Gastrocnemius medialis (tissue), 4 donors: ENCODE data around the gene KMT5B. TPM values are rescaled to one million over a fixed set of nuclear protein-coding genes. Genes with fewer than 3 reads are reported as not detected.

ENCODE experiments used
- ATAC-seq, 2 donors: fragments of 150-250 bp; one replicate each; pipeline ENCODE4 v1.9.1; 2016
- DNase-seq, 2 donors: peaks; one replicate each; pipeline ENCODE4 v3.0.0-alpha.2; 2019
- H3K27ac ChIP-seq, 4 donors: fragments of 200-600 bp; sonication (generic); 1 replicate in 1 of 4; 2 replicates in 3 of 4; pipeline ENCODE4 v1.5.1; 2016 to 2018; ENCODE audit warnings: mild to moderate bottlenecking in 2 of 4, moderate library complexity in 1 of 4
- H3K27me3 ChIP-seq, 3 donors: fragments of 200-600 bp; sonication (generic) in 2 of 3; 1 replicate in 1 of 3; 2 replicates in 2 of 3; pipeline versions ENCODE4 v1.5.1 to v1.6.0; 2016 to 2019; ENCODE audit warnings: mild to moderate bottlenecking in 1 of 3, moderate library complexity in 1 of 3
- H3K36me3 ChIP-seq, 2 donors: fragments of 200-600 bp; sonication (generic) in 1 of 2; one replicate each; pipeline ENCODE4 v1.5.1; 2017 to 2018
- H3K4me1 ChIP-seq, 2 donors: fragments of 200-600 bp; sonication (generic) in 1 of 2; one replicate each; pipeline ENCODE4 v1.5.1; 2016 to 2017; ENCODE audit warnings: mild to moderate bottlenecking in 2 of 2
- H3K4me3 ChIP-seq, 4 donors: fragments of 200-600 bp; sonication (generic) in 3 of 4; 1 replicate in 1 of 4; 2 replicates in 3 of 4; pipeline ENCODE4 v1.5.1; 2016 to 2019; ENCODE audit warnings: mild to moderate bottlenecking in 2 of 4
- H3K9me3 ChIP-seq, 3 donors: fragments of 200-600 bp; sonication (generic) in 2 of 3; 1 replicate in 1 of 3; 2 replicates in 2 of 3; pipeline ENCODE4 v1.5.1; 2016 to 2019
- POLR2A ChIP-seq, 2 donors: fragments of 450-650 bp; IDR thresholded peaks; one replicate each; pipeline ENCODE4 v1.6.1; 2017; ENCODE audit warnings: antibody characterized with exemption in 2 of 2, mild to moderate bottlenecking in 2 of 2, moderate library complexity in 2 of 2
- in situ Hi-C, 4 donors: fragments of 200-750 bp; cut with MboI; loops; one replicate each; pipeline versions ENCODE4 v1.15.0 to v1.8.0; 2017; ENCODE audit warnings: low sequenced_read_pairs in 4 of 4
- intact Hi-C: fragments of 100-400 bp; cut with DNase I; formaldehyde crosslinking; loops from one replicate; pipeline ENCODE4 v1.15.1; 2023; ENCODE audit warnings: low total_unique reads
- total RNA-seq, 4 donors: library from RNA; depleted of rRNA; stranded (reverse); fragments of >200 nt; gene quantifications; one replicate each; pipeline versions ENCODE4 v1.1.0 to v1.2.3, GENCODE V29; 2016
- TF ChIP-seq, protein P1 (sequence below), 5 experiments: fragments of 450-650 bp in 3 of 5; fragments of 200-600 bp in 2 of 5; sonication (generic) in 2 of 5; IDR thresholded peaks in 4 of 5; conservative IDR thresholded peaks in 1 of 5; 1 replicate in 4 of 5; 2 replicates in 1 of 5; pipeline ENCODE4 v1.5.1; 2016 to 2019; ENCODE audit warnings: antibody characterized with exemption in 5 of 5, mild to moderate bottlenecking in 3 of 5, moderate library complexity in 3 of 5

The KMT5B gene
- total RNA-seq, 4 donors from 2014 or later: 17.3 to 21.0 (median 19.2) TPM

- in situ Hi-C loops: no loop called here
- intact Hi-C loops: loop anchor here (10.0 kb wide), 1 partner anchor 706 kb away; no protein-coding TSS in a partner anchor
- ATAC-seq (peak; percentile 40 to 57), DNase-seq (peak in 1 of 2 donors; percentile 36)
- no peak for TF ChIP-seq POLR2A (IDR thresholded peaks at IDR 0.05)
- TF ChIP-seq, protein P1, sequence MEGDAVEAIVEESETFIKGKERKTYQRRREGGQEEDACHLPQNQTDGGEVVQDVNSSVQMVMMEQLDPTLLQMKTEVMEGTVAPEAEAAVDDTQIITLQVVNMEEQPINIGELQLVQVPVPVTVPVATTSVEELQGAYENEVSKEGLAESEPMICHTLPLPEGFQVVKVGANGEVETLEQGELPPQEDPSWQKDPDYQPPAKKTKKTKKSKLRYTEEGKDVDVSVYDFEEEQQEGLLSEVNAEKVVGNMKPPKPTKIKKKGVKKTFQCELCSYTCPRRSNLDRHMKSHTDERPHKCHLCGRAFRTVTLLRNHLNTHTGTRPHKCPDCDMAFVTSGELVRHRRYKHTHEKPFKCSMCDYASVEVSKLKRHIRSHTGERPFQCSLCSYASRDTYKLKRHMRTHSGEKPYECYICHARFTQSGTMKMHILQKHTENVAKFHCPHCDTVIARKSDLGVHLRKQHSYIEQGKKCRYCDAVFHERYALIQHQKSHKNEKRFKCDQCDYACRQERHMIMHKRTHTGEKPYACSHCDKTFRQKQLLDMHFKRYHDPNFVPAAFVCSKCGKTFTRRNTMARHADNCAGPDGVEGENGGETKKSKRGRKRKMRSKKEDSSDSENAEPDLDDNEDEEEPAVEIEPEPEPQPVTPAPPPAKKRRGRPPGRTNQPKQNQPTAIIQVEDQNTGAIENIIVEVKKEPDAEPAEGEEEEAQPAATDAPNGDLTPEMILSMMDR (IDR thresholded peaks at IDR 0.05 in 4 of 5, conservative IDR thresholded peaks at IDR 0.05 in 1 of 5): no peak
- no peaks in the 10 kb centered on the region for H3K27me3 ChIP-seq
- no peaks in the 10 kb centered on the region for H3K36me3 ChIP-seq
- H3K4me3 ChIP-seq: peak overlapping the region; percentile 63 to 81 (median 66)
- peaks cover 5 to 17% of the 10 kb centered on the region in 2 donors for H3K4me1 ChIP-seq
- H3K27ac ChIP-seq: peak overlapping the region; percentile 66 to 78 (median 72)
- H3K9me3 ChIP-seq: no peaks in the 10 kb centered on the region
Observed at GRCh38 chr11:68128682-68129327, 84.3 kb downstream of the KMT5B start.

DNA sequence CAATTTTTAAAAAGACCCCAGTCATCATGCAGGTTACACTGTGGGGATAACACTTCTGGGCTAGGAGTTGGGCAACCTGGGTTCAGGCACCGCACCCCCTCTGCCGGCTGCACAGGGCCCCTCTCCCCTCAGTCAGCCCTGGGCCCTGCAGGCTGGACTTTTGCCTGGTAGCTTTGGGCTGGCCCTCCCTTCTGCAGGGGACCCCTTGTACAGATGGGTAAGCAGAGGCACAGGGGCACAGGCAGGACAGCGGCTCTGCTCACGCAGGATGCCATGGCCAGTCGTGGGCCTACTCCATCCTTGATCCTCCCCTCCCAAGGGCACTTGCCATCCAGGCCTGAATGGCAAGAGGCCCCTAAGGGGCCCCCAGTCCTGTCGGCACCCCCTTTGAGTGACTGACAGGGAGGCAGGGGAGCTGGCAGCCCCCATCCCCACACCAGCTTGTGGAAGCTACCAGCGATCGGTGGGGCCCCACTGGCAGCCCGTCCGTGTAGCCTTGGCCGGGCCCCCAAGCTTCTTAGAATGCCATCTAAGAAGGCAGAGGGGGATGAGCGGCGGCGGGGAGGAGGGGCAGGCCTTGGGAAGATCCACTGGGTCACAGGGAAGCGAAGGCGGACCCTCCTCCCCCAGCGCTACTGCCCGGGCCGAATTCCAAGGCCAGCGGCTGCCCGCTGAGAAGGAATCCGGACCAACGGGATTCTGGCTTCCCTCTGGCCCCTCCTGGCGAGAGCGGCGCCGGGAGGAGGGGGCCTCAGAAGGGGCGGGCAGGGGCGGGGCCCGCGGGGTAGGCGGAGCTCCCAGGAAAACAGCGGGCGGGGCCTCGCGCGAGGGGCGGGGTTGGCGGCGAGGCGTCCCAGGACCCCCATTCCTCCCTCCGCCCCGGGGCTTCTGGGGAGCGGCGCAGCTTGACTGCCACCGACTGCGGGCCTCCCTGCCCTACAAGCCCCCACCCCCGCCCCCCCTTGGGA is 85.1 kb downstream of the KMT5B start:
- Histone ChIP-seq H3K27me3 (no peaks in the 10 kb centered on the region), H3K9me3 (no peaks in the 10 kb centered on the region), H3K4me3 (peak overlapping the region; percentile 63 to 81 (median 66)), H3K36me3 (no peaks in the 10 kb centered on the region), H3K27ac (peak overlapping the region; percentile 66 to 78 (median 72)), H3K4me1 (peaks cover 6 to 17% of the 10 kb centered on the region in 2 donors)
- TF ChIP-seq, protein P1 (IDR thresholded peaks at IDR 0.05 in 4 of 5, conservative IDR thresholded peaks at IDR 0.05 in 1 of 5): no peak
- TF ChIP-seq POLR2A (IDR thresholded peaks at IDR 0.05): no peak
- intact Hi-C loops: loop anchor here (10.0 kb wide), 1 partner anchor 707 kb away; no protein-coding TSS in a partner anchor
- in situ Hi-C loops: no loop called here
- ATAC-seq (peak; percentile 57 to 60), DNase-seq (no peak)

- ATAC-seq (no peak), DNase-seq (no peak)
- TF ChIP-seq POLR2A (IDR thresholded peaks at IDR 0.05): no peak
- TF ChIP-seq, protein P1 (IDR thresholded peaks at IDR 0.05 in 4 of 5, conservative IDR thresholded peaks at IDR 0.05 in 1 of 5): no peak
- intact Hi-C loops (loop anchor here (10.0 kb wide), 1 partner anchor 710 kb away; no protein-coding TSS in a partner anchor), in situ Hi-C loops (no loop called here)
- Histone ChIP-seq H3K9me3 (no peaks in the 10 kb centered on the region), H3K27me3 (no peaks in the 10 kb centered on the region), H3K4me1 (peaks cover 14 to 23% of the 10 kb centered on the region in 2 donors), H3K4me3 (no peak overlapping the region), H3K36me3 (no peaks in the 10 kb centered on the region), H3K27ac (no peak overlapping the region)
Observed at GRCh38 chr11:68125164-68125563, 87.9 kb downstream of the KMT5B start.

GRCh38 chr11:68122936-68123539 is 90.1 kb downstream of the KMT5B start:
- Histone ChIP-seq H3K36me3 (no peaks in the 10 kb centered on the region), H3K4me3 (no peak overlapping the region), H3K9me3 (no peaks in the 10 kb centered on the region), H3K27ac (peak overlapping the region; percentile 92 to 99 (median 94)), H3K27me3 (no peaks in the 10 kb centered on the region), H3K4me1 (peaks cover 11 to 26% of the 10 kb centered on the region in 2 donors)
- DNase-seq (peak in 1 of 2 donors; percentile 38), ATAC-seq (no peak)
- in situ Hi-C loops: no loop called here
- intact Hi-C loops: loop anchor here (5.0 to 10.0 kb wide), 2 partner anchors 149 to 712 kb away; partner anchors contain the start of gene C11orf24
- TF ChIP-seq, protein P1 (IDR thresholded peaks at IDR 0.05 in 4 of 5, conservative IDR thresholded peaks at IDR 0.05 in 1 of 5): no peak
- no peak for TF ChIP-seq POLR2A (IDR thresholded peaks at IDR 0.05)
